KBM-7 (cell line): Measurements from ENCODE around the gene PPP2R5B.

Experiments
- DNase-seq: peaks from one replicate; pipeline ENCODE4 v3.0.0-alpha.2; 2015
- in situ Hi-C: fragments of 300-500 bp; cut with MboI; formaldehyde crosslinking; loops from 2 replicates; pipeline ENCODE4 v1.14.3; 2020; ENCODE audit warnings: low sequenced_read_pairs, low pct_unique_long_range_greater_than_20kb, mixed read lengths

The PPP2R5B gene

DNA sequence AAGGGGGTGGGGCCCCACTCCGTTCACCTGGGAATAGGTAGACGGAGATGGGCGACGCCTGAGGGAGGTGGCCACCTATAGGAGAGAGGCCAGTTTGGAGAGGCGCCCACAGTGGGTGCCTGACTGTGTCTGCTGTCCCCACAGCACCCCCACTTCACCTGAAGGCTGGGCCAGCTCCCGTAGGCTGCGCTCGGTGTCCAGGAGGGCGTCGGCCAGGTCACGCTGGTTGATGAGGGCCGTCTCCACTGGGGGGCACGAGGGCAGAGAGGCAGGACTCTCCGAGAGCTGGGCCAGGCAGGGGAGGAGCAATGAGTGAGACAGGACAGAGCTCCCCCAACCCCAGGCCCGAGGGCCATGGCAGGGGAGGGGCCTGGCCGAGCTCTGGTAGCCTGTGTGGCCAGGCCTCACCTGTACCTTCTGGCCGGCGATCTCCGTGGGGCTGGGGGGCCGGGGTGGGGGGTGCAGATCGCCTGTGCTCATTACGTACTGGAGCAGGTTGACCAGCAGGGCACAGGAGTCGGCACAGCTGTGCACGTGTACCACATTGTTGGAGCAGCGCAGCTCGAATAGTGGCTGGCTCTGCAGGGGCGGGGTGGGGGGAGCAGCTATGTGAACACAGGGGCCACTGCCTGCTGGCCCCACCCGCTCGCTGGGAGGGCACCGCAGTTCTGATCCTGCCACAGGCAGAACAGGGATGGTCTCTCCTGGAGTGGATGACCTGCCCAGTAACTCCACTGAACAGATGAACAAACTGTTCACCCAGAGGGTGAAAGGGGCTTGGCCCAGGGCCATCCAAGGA, 22.2 kb upstream of the PPP2R5B start:
- DNase-seq, result no peak
- in situ Hi-C loops, result no loop called here

DNA sequence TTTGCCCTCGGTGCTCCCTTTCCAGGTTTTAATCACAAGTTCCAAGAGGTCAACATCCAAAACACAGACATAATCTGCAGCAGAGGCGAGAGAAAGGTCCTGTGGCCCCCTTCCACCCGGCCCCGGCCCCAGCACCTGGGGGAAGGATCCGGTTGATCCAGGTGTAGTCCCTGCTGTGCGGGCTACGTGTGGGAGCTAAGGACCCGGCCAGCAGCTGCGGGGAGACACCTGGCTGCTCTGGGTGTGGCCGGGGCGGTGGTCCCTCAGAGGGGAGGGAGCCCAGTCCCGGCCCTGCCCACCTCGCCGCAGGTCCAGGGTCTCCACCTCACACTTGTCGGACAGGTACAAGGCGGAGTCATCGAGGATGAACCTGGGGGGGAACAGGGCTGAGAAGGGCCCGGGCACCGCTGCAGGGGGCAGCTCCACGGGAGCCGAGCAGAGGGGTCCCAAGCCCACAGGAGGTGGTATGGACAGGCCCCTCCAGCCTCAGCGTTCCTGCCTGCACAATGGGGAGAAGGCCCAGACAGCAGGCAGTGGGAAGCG, 21.1 kb upstream of the PPP2R5B start:
- in situ Hi-C loops, result no loop called here
- DNase-seq, result no peak

DNA sequence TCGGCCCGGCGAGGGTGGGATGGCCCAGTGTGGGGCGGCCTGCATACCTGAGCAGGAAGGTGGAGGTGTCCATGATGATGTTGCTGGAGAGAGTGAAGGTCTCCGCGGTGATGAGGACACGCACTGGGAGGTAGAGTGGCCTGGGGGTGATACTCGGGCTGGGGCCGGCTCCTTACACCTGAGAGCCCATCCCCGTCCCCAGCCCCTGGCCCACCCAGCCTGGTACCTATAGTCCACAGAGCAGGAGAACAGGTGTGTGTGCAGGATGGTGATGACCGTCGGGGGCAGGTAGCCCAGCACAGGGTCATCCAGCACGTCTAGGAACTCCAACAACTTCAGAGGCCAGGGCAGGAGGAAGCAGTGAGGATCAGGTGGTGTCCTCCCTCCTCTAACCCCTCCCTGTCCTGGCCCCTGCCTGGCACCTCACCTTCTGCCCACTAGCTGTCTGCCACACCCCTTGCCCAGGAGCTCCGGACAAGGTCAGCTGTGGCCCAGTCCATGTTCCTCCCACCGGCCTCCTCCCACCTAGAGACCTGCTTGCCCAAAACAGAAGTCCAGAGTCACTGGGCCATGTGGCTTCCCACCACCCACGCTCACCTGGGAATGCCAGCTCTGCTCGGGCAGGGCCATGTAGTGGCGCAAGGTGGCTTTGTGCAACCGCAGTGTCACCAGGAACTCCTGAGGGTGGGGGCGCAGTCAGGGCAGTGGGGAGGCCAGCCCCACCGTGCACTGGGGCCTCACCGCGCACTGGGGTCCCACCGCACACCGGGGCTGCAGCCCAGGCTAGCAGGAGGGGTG, 18.8 kb upstream of the PPP2R5B start:
- in situ Hi-C loops, result no loop called here

DNA sequence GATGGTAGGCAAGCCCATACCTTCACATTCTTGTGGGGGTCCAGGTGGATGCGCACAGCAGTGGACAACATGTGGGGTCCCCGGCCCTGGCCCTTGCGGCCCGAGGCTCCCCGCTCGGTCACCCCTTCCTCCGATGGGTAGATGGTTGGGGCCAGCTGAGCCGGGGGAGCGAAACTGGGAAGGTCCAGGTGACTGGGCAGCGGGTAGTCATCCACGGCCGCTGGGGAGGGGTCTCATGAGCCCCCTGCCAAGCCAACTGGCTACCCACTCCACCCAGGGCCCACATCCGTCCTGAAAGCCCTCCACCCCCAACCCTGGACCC, 18.2 kb upstream of the PPP2R5B start:
- in situ Hi-C loops, result no loop called here
- no peak for DNase-seq

More for the DNA sequence above, 18.8 kb upstream of the PPP2R5B start:
- no peak for DNase-seq

DNA sequence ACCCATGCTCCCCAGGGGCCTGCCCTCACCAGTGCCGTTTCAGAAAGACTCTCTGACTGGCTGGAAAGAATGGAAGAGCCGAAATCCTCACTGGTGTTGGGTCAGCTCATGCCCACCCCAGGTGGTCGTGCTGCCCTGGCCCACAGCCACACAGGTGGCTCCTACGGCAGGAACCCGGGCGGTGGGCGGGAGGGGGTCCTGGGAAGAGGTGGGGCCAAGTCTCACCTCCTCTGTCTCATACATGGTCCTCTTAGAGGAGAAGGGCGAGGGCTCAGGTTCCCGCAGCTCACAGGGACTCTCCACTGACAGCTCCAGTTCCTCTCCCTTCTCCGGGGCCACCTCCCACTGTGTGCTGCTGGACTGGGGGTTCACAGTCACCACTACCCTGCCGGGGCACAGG, 15.7 kb upstream of the PPP2R5B start:
- DNase-seq, result no peak
- in situ Hi-C loops, result no loop called here

DNA sequence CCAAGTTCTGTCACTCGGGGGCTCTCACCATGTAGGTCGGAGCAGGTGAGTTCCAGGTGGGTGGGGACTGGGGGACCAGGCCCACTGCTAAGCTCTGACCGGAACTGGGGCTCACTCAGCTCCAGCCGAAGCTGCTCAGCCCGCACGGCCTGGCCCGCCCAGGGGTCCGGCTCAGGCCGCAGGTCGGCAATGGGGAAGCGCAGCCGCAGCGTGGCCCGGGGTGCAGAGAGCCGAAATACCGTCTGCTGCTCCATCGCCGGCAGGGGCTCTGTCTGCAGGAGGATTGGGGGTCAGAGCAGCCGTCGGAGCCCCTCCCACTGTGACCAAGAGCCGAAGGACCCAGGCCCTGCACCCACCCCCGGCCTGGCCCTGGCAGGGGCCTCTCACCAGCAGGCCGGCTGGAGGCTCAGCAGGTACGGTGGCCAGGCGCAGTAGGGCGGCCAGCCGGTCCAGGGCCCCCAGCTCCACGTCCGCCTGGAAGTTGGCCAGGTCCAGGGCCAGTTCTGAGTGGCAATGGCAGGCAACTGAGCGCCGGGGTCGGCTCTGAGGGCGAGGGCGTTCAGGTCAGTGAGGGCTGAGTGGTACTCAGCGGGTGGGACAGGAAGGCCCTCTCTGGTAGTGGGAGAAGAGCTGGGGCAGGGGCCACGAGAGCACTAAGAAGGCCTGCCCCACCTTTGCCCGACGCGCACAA, 14.7 kb upstream of the PPP2R5B start:
- in situ Hi-C loops, result no loop called here
- no peak for DNase-seq

DNA sequence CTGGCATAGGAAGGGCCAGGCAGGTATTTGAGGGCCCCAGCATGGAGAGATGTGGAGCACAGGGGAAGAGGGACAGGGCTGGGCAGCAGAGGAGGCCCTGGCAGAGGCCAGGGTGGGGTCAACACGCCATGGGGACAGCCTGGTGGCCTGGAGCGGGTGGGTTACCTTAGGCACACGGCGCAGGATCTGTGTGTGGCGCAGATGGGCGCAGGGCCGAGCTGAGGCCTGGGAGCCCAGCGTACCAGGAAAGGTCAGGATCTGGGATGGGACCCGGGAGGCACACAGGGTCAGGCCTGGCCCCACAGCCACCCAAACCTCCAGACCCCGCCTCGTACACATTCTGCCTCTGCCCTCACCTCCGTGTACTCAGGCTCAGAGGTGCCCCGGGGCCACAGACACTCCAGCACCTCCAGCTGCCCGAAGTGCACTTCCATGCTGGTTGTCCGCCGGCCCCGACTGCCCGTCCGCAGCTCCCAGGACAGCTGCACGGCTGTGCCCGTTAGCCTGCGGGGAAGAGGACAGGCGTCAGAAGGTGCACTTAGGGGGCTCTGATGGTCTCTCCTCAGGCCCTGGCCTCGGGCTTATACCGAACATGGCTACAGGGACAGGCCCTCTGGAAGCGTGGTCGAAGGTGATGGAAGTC, 13.9 kb upstream of the PPP2R5B start:
- DNase-seq, result no peak
- in situ Hi-C loops, result no loop called here

DNA sequence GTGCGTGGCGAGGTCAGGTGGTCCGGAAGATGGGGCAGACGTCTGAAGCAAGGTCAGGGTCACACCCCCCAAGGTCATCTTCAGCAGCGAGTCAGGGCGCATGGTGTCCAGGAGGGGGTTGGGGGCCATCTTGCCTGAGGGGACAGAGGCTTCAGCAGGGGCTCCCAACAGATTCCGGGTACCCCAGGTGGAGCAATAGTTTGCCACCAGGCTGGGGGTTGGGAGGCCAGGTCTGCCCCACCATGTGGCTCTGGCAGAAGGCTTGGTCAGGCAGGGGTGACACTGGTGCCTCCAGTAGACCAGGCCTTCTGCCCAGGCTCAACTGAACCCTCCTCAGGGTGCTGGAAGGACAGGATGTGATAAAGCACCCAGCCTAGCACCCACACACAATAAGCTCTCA, 13.3 kb upstream of the PPP2R5B start:
- no peak for DNase-seq
- in situ Hi-C loops, result no loop called here

DNA sequence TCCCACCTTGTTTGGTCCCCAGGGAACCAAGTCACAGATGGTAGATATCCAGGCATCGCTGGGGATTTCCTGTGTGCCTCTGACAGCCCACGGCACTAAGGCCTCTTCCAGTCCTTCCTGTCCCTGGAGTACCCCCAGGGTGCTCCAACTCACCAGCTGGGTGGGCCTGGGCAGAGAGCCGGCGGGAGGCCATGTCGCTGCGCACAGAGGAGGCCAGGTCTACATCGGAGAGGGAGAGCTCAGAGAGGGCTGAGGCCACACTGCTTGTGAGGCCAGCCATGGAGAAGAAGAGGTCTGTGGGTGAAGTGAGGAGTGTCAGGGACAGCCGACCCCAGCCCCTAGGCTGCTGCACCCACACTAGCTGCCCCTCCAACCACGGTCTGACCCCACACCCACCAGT, 12.8 kb upstream of the PPP2R5B start:
- DNase-seq, result no peak
- in situ Hi-C loops, result no loop called here

DNA sequence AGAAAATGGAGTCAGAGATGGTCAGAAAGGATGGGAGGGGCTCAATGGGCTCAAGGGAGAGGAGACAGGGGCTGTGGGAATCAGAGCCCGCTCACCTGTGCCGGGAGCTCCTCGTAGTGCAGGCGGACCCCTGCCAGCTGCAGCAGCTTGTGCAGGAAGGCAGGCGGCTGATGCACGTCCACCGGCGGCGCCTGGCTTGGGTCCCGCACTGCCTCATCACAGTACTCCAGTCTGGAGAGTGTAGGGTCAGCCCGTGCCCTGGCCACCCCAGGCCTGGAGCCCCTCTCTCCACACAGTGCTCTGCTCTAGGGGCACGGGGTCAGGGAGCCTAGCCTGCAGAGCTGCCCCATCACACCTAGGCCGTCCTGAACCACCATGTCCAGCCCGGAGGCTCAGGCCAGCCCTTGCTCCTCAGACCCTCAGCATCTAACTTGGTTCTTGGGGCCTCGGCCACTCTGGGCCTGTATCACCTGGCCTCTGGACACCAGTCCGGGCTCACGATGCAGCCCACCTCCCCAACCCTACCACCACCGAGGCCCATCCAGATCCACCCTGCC, 11.2 kb upstream of the PPP2R5B start:
- in situ Hi-C loops, result no loop called here
- DNase-seq, result no peak

DNA sequence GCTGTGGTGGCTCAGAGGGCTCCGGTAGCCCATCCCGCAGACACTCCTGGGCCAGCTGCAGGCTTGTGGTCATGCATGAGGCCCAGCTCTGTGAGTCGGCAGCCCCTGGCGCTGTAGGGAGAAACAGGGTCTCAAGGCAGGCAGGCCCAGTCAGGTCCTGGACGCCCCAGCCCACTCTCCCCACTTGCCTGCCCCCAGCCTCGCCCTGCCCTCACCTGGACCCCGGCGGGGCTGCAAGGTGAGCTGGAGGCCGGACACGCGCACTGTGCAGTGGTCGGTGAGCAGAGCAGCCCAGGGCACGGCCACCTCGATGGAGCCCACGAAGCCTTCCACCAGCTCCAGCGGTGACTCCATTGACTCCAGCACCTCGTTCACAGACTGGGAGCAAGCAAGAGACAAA, 10.4 kb upstream of the PPP2R5B start:
- in situ Hi-C loops, result no loop called here
- no peak for DNase-seq

DNA sequence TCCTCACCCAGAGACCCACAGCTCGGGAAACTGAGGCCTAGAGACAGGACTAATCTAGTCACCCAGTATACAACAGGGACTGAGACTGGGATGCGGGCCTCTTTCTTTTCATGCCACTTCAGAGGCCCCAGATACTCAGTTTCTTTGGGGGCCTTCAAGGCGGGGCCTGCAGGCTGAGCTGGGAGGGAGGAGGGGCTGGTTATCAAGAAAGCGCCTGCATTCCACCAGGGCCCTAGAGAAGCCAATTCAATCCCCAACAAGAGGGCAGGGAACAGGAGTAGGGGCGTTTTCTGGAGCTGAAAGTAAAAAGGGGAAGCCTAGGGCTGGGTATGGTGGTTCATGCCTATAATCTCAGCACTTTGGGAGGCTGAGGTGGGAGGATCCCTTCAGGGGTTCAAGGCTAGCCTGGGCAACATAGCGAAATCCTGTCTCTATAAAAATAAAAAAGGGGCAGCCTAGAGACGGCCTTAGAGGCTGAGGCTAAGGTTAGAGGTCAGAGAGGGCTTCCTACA, 9.1 kb upstream of the PPP2R5B start:
- DNase-seq, result peak; percentile 25
- in situ Hi-C loops, result no loop called here

DNA sequence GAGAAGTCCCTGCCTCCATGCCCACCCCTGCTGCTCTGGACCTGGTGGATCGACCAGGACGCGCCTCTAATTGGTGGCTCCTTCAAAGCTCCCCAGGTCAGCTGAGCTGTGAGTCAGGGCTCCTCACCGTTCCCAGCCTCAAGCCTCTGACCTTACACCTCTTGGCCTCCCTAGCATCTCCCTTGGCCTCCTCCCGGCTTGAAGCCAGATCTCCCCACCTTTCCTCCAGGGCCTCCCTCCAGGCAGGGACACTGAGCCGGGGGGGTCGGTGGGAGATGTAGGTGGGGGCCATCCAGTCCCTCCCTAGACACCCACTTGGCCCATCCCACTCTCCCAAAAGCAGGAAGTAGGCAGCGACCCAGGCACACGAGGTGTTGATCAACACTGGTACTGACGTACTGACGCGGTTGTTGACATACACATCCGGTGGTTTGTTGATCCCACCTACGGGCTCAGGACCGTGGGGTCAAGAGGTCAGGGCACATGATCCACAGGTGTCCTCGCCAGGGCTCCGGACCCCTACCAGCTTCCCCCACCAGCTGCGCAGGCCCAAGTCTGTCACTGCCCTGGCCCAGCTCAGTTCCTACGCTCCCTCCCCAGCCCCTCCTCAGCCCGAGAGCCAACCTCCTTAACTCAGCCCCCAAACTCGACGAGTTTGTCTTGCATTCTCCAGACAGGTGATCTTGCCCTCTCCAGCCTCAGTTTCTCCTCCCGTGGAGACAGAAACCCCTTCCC, 8.3 kb upstream of the PPP2R5B start:
- in situ Hi-C loops, result no loop called here
- DNase-seq, result peak; percentile 41

DNA sequence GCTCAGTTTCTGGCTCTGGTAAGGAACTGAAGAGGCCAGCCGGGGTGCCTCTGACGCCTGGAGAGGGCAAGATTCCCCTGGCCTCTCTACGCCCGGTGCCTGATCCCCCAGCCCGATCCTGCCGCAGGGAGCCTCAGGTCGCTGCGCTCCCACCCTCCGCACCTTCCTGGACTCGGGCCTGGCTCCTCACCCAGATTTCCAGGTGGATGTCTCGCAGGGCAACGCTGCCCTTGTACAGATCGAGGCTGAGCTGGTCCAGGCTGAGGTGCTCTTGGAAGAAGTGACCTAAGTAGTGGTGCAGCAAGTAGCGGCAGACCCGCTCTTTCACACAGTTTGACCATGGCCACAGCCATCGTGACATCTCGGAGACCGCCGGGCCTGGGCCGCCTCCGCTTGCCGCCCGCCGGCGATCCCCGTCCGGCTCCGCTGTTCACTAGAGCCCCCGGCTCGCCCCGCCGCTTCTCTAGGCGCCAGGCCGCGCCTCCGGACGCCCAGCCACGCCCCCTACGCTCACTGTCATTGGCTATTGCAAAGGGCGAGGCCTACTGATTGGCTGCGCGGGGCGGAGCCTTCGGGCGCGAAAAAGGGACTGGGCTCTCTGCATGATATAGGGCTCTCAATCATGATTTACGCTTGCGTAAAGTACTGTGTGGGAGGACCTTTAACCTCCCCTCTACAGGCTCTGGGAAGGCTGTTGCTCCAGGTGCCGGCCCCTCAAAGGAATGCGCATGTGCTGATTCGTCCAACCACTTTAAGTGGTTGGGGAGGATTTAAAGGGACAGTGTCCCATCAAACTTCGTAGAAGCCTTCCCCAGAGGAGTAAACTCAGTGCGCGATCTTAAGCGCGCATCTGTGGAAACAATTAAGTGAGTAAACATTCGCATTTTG, 7.5 kb upstream of the PPP2R5B start, which contains the start of gene ATG2A:
ATG2A (minus strand) TSS at position 435 of the 888 bp plus-strand sequence; CDS start at position 361, 74 bp downstream.
- in situ Hi-C loops, result no loop called here
- peak; percentile 99 for DNase-seq

DNA sequence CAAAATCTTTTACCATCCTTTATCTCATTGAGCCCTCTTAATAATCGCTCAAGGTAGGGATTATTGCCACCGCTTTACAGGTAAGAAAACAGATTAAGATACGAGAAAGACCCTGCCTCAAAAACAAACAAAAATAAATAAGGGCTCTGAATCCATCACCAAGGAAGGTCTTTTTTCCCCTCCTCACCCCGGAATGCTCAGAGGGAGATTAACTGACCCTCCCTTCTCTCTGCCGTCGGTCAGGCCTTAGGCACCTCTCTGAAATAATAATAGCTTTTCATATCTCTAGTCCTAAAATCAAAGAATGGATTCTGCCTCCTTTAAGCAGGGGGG, 6.9 kb upstream of the PPP2R5B start:
- no peak for DNase-seq
- in situ Hi-C loops, result no loop called here

DNA sequence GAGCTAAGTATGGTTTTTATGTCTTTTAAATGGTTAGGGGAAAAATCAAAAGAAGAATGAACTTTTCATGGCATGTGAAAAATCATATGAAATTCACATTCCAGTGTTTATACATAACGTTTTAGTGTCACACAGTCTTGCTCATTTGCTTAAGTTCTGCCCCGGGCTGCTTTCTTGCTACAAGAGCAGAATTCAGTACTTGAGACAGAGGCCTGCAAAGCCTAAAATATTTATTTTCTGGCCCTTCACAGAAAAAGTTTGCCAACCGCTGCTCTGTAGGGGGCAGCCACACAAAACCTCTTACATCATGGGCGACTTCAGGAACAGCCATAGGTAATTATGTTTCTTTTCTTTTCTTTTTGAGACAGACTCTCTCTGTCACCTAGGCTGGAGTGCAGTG, 6.5 kb upstream of the PPP2R5B start:
- in situ Hi-C loops, result no loop called here
- peak; percentile 60 for DNase-seq

DNA sequence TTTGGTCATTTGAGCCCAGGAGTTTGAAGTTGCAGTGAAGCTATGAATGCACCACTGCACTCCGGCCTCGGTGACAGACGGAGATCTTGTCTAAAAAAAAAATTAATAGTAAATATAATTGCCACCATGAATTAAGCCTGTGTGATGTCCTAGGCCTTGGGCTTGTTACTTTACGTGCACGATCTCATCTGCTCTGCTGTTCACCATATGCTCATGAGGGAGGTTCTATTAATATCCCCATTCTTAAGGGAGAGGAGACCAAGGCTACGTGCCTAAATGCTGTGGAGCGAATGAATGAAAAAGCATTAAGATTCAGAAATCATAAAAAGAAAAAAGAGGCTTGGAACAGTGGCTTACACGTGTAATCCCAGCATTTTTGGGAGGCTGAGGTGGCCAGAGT, 4.9 kb upstream of the PPP2R5B start:
- DNase-seq, result no peak
- in situ Hi-C loops, result no loop called here
